Stimulated activated CD4-positive, alpha-beta T cell treated with anti-CD3 and anti-CD28 coated beads, Interleukin-2, amount 100 ng/mL, for 4 hours (primary cell): ENCODE measurements around the gene PCDHGC3.

ENCODE experiments used
- DNase-seq: peaks from one replicate; pipeline ENCODE4 v3.0.0-alpha.2; 2020; ENCODE audit warnings: low read depth

The PCDHGC3 gene

GRCh38 chr5:141485321-141486055 is 9.7 kb downstream of the PCDHGC3 start:
- DNase-seq = no peak

DNA sequence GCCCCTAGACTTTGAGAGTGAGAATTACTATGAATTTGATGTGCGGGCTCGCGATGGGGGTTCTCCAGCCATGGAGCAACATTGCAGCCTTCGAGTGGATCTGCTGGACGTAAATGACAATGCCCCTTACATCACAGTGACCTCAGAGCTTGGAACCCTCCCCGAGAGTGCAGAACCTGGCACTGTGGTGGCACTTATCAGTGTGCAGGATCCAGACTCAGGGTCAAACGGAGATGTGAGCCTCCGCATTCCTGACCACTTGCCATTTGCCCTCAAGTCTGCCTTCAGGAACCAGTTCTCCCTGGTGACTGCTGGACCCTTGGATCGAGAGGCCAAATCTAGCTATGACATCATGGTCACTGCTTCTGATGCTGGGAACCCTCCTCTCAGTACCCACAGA is 10.3 kb downstream of the PCDHGC3 start:
- DNase-seq = no peak

- no peak for DNase-seq
Measured at GRCh38 chr5:141487131-141487530, 11.4 kb downstream of the PCDHGC3 start.

GRCh38 chr5:141488591-141489561 is 13.1 kb downstream of the PCDHGC3 start, which contains the start of gene PCDHGC5:
TSS of gene PCDHGC5 (plus strand) at chr5:141489081. CDS start at chr5:141489241, 160 bp downstream.
- DNase-seq = no peak

- DNase-seq = no peak
Measured at GRCh38 chr5:141489841-141490240, 14.1 kb downstream of the PCDHGC3 start.

DNA sequence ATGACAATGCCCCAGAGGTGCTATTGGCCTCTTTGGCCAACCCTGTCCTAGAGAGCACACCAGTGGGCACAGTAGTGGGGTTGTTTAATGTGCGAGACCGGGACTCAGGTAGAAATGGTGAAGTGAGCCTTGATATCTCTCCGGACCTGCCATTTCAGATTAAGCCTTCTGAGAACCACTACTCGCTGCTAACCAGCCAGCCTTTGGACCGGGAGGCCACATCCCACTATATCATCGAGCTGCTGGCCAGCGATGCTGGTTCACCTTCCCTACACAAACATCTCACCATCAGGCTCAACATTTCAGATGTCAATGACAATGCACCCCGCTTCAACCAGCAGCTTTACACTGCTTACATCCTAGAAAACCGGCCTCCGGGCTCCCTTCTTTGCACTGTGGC is 14.5 kb downstream of the PCDHGC3 start:
- DNase-seq = no peak

GRCh38 chr5:141490771-141491170 is 15.0 kb downstream of the PCDHGC3 start:
- DNase-seq = no peak

GRCh38 chr5:141491323-141492167 is 15.8 kb downstream of the PCDHGC3 start:
- DNase-seq = no peak

DNA sequence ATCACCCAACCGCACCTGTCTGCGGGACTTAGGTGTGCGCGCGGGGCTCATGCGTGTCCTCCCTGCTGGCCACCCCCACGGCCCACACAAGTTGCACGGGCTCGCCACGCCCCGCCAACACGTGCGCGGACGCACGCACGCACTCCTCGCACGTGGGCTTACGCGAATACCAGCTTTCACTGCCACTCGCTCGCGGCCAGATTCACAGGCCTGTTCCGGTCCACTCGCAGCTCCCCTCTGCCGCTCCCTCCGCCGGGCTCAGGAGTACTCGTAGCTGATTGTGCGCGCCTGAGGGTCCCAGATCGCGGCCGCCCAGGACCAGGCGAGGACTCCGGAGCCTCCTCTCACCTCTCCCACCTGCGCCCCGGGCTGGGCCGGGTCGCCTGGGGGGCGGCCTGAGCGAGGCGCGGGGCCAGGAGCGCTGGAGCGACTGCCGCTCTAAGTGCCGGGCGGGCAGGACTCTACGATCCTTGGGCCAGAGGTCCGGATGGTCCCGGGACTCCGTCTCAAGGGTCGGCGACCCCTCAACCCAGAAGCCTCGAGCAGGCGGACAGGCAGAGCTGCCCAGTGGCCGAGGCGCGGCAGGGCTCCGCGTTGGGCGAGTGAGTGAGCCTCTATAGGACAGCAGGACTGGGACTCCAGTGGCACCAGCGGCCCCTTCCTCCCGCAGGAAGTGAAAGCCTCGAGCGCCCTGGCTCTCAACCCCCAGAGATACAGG is 16.6 kb downstream of the PCDHGC3 start:
- DNase-seq = peak; percentile 41

- no peak for DNase-seq
Measured at GRCh38 chr5:141493500-141494422, 18.0 kb downstream of the PCDHGC3 start.

DNA sequence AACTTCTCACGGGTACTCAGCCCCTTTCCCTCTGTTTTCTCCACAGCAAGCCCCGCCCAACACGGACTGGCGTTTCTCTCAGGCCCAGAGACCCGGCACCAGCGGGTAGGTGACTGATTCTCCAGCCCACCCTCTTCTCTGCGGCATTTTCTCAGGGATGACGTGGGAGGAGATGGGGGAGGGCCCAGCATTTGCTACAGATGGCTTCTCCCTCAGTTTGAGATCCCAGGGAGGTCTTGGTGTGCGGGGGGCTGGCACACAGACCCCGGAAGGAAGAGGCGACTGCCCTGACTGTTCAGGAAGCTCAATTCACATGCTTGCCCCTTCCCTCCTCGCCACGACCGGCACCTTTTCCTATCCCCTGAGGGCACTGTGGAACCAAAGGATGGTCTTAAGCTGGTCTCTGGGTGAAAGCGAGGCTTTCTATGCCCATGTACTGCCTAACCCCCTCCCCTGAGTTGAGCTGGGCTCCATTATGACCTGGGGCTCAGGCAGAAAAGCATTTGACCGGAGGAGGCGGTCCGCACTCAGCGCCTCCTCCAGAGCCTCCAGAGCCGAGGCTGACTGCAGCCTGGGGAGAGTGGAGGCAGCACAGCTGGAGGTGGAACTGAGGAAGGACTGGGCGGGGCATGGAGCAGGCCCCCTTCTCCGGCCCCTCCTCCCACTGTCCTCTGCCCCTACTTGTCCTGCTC is 19.1 kb downstream of the PCDHGC3 start:
- DNase-seq = no peak

DNA sequence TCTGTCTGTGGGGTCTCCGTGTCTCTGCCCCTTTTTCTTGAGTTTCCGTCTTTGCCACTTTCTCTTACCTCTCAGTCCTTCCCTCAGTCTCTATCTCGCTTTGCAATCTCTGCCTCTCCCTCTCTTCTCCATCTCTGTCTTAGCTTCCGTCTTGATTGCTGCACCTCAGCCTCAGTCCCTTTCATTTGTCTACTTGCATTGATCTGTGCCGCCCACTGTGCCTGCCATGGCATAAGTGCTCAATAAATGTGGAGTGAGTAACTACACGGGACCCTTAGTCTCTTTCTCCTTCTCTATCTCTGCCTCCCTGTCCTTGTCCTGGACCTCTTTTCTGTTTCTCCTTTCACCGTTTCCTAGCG is 19.7 kb downstream of the PCDHGC3 start:
- no peak for DNase-seq

DNA sequence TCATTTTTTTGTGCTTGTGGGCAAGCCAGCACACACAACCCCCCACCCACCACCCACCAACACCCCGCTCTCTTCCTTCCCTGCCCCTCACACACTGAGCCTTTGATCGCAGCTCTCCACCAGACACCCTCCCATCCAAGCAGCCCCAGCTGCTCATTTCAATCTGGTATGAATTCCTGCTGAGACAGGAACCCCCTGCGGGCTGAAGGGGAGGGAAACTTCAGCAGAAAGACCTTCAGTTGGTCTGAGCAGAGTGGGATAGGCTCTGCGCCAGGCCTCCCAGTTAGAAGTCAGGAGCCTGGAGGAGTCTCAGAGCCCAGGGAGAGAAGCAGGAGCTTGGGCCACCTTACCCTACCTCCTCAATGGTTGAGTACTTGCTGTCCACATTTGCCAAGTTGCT is 20.3 kb downstream of the PCDHGC3 start:
- DNase-seq = no peak

DNA sequence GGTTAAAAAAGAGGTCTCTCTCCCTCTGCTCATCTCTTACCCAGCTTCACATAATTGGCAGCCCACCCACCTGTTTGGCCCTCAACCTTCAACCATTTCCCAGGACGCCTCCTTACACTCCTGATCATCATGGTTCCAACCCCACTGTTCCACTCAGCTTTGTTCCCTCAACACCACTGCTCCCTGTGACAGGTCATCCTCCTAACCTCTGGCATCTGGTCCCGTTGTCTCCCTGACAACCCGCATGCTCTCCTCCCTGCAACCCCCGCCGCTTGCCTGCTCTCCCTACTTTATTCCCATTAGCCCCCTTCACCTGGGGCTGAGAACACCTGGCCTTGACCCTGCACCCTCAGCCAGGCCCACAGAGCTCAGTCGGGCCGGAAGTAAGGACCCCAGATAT is 26.0 kb downstream of the PCDHGC3 start:
- no peak for DNase-seq

GRCh38 chr5:141503681-141504080 is 27.9 kb downstream of the PCDHGC3 start:
- no peak for DNase-seq

DNA sequence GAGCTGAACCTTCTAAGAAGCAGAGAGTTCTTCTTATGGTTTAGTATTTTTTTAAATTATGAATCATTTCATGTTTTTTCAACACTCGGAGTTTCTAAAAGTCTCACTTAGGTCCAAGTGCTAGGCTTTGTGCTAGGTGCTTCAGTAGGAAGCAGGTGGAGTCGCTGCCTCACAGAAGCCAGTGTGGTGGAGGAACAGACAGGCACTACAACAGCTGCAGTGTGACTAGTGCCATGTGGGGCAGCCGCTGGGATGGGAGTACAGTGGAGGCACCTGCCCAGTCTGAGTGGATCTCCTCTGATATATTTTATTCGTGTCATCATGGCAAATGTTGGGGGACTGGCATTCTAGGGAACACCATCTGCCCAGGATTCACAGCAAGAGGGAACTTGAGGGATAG is 28.4 kb downstream of the PCDHGC3 start:
- no peak for DNase-seq

- DNase-seq = no peak
Measured at GRCh38 chr5:141506381-141507155, 30.8 kb downstream of the PCDHGC3 start.

GRCh38 chr5:141507387-141508091 is 31.8 kb downstream of the PCDHGC3 start:
- no peak for DNase-seq
